ENCODE data around the gene NPHP4. TPM values are rescaled to one million over a fixed set of nuclear protein-coding genes. Genes with fewer than 3 reads are reported as not detected.

The NPHP4 gene
- total RNA-seq, 1 donor from 2014 or later: 33.2 TPM

GRCh38 chr1:6038603-6039002 lies 46.4 kb upstream of the NPHP4 start:
- H3K36me3 Mint-ChIP-seq (ENCODE audit: low read depth): no peaks in the 10 kb centered on the region
- no peak overlapping the region for H3K4me3 Mint-ChIP-seq
- TF ChIP-seq, protein P1, sequence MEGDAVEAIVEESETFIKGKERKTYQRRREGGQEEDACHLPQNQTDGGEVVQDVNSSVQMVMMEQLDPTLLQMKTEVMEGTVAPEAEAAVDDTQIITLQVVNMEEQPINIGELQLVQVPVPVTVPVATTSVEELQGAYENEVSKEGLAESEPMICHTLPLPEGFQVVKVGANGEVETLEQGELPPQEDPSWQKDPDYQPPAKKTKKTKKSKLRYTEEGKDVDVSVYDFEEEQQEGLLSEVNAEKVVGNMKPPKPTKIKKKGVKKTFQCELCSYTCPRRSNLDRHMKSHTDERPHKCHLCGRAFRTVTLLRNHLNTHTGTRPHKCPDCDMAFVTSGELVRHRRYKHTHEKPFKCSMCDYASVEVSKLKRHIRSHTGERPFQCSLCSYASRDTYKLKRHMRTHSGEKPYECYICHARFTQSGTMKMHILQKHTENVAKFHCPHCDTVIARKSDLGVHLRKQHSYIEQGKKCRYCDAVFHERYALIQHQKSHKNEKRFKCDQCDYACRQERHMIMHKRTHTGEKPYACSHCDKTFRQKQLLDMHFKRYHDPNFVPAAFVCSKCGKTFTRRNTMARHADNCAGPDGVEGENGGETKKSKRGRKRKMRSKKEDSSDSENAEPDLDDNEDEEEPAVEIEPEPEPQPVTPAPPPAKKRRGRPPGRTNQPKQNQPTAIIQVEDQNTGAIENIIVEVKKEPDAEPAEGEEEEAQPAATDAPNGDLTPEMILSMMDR (conservative IDR thresholded peaks at IDR 0.05): no peak
- no peaks in the 10 kb centered on the region for H3K9me3 Mint-ChIP-seq
- no peak for DNase-seq (ENCODE audit: low read depth, low spot score)
- H3K27ac Mint-ChIP-seq (ENCODE audit: unreplicated experiment): no peak overlapping the region
- H3K4me1 Mint-ChIP-seq: peaks cover 17% of the 10 kb centered on the region
- peaks cover 7% of the 10 kb centered on the region for H3K27me3 Mint-ChIP-seq (ENCODE audit: low read depth)

- Mint-ChIP-seq H3K27me3 (ENCODE audit: low read depth) (peaks cover 13% of the 10 kb centered on the region), H3K27ac (ENCODE audit: unreplicated experiment) (no peak overlapping the region), H3K4me3 (no peak overlapping the region), H3K36me3 (ENCODE audit: low read depth) (no peaks in the 10 kb centered on the region), H3K4me1 (peaks cover 17% of the 10 kb centered on the region), H3K9me3 (no peaks in the 10 kb centered on the region)
- TF ChIP-seq, protein P1 (conservative IDR thresholded peaks at IDR 0.05): no peak
- DNase-seq (ENCODE audit: low read depth, low spot score): no peak
Observed at GRCh38 chr1:6037338-6037762, 45.1 kb upstream of the NPHP4 start.

DNA sequence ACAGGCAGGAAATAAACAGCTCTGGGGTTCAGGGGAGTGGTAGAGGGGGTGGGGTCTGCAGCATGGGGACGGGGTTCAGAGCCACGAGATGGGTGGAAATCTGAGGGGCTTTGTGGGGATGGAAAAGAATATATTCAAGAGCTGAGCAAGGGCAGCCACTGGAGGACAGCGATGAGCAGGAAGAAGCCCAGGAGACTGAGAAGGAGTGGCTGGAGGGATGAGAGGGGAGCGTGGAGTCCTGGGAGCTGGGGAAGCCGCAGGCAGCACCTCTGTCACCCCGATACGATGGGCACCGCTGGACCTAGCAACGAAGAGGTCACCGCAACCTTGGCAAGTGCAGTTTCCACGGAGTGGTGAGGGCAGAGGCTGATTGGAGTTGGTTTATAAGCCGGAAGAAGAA lies 43.5 kb upstream of the NPHP4 start:
- no peak for DNase-seq (ENCODE audit: low read depth, low spot score)
- Mint-ChIP-seq H3K27me3 (ENCODE audit: low read depth) (peaks cover 15% of the 10 kb centered on the region), H3K4me3 (no peak overlapping the region), H3K4me1 (peaks cover 17% of the 10 kb centered on the region), H3K36me3 (ENCODE audit: low read depth) (no peaks in the 10 kb centered on the region), H3K9me3 (no peaks in the 10 kb centered on the region), H3K27ac (ENCODE audit: unreplicated experiment) (no peak overlapping the region)
- TF ChIP-seq, protein P1 (conservative IDR thresholded peaks at IDR 0.05): no peak

- H3K36me3 Mint-ChIP-seq (ENCODE audit: low read depth): no peaks in the 10 kb centered on the region
- H3K4me3 Mint-ChIP-seq: no peak overlapping the region
- H3K27ac Mint-ChIP-seq (ENCODE audit: unreplicated experiment): no peak overlapping the region
- H3K9me3 Mint-ChIP-seq: no peaks in the 10 kb centered on the region
- H3K4me1 Mint-ChIP-seq: peaks cover 17% of the 10 kb centered on the region
- DNase-seq (ENCODE audit: low read depth, low spot score): no peak
- H3K27me3 Mint-ChIP-seq (ENCODE audit: low read depth): peaks cover 15% of the 10 kb centered on the region
- TF ChIP-seq, protein P1 (conservative IDR thresholded peaks at IDR 0.05): no peak
Observed at GRCh38 chr1:6035303-6035702, 43.1 kb upstream of the NPHP4 start.

GRCh38 chr1:6034750-6035096 lies 42.5 kb upstream of the NPHP4 start:
- H3K4me1 Mint-ChIP-seq: peaks cover 17% of the 10 kb centered on the region
- no peaks in the 10 kb centered on the region for H3K36me3 Mint-ChIP-seq (ENCODE audit: low read depth)
- TF ChIP-seq, protein P1 (conservative IDR thresholded peaks at IDR 0.05): no peak
- H3K27me3 Mint-ChIP-seq (ENCODE audit: low read depth): peaks cover 15% of the 10 kb centered on the region
- no peak for DNase-seq (ENCODE audit: low read depth, low spot score)
- H3K9me3 Mint-ChIP-seq: no peaks in the 10 kb centered on the region
- H3K4me3 Mint-ChIP-seq: no peak overlapping the region
- H3K27ac Mint-ChIP-seq (ENCODE audit: unreplicated experiment): no peak overlapping the region

Measured in neural crest cell (in vitro differentiated cells).